SK-N-SH (cell line): ENCODE measurements around the gene LHFPL6. TPM values are rescaled to one million over a fixed set of nuclear protein-coding genes. Genes with fewer than 3 reads are reported as not detected.

Experiments used
- CTCF ChIA-PET: fragments of 300-600, 350-600 bp; formaldehyde crosslinking; extraction: SDS; loops from one replicate; lab custom pipeline; 2021; lab: Yijun Ruan, JAX
- POLR2A ChIA-PET: fragments of 350-600 bp; sonication (Branson Sonifier 250); formaldehyde crosslinking; extraction: SDS; loops from one replicate; lab custom pipeline; 2020; ENCODE audit warnings: antibody characterized with exemption, inconsistent platforms; lab: Yijun Ruan, JAX
- DNase-seq: peaks from one replicate; pipeline ENCODE4 v3.0.0; 2012
- H2AFZ ChIP-seq: fragments of 200-600 bp; sonication (generic); 2 replicates; pipeline ENCODE4 v1.8.1; 2016; ENCODE audit warnings: antibody characterized with exemption, mild to moderate bottlenecking, low read depth
- H3F3A ChIP-seq: fragments of 200-600 bp; sonication (generic); replicated peaks from 2 replicates; pipeline ENCODE3; 2016; ENCODE audit warnings: antibody characterized with exemption, mild to moderate bottlenecking; ENCODE audit not compliant: insufficient read depth
- H3K27ac ChIP-seq, 2 experiments: fragments of 200-500 bp in 1 of 2; fragments of 200-600 bp in 1 of 2; sonication (Bioruptor generic) in 1 of 2; sonication (generic), shearing (Covaris generic) in 1 of 2; 2 replicates each; pipeline versions ENCODE4 v1.5.1 to v1.6.1; 2014 to 2016; ENCODE audit warnings: low read depth in 2 of 2, inconsistent platforms in 1 of 2, low read length in 1 of 2, mild to moderate bottlenecking in 1 of 2, mixed read lengths in 1 of 2
- H3K27me3 ChIP-seq: fragments of 200-600 bp; sonication (generic), shearing (Covaris generic); 2 replicates; pipeline ENCODE4 v1.6.1; 2016; ENCODE audit warnings: mixed run types; ENCODE audit not compliant: insufficient read depth
- H3K36me3 ChIP-seq, 2 experiments: fragments of 200-500 bp in 1 of 2; fragments of 200-600 bp in 1 of 2; sonication (Bioruptor generic) in 1 of 2; sonication (generic) in 1 of 2; replicated peaks in 1 of 2; 2 replicates each; pipeline versions ENCODE3 to v1.5.1; 2014 to 2016; ENCODE audit warnings: low read length in 1 of 2, mild to moderate bottlenecking in 1 of 2; ENCODE audit not compliant: insufficient read depth in 2 of 2, control insufficient read depth in 1 of 2
- H3K4me1 ChIP-seq, 2 experiments: fragments of 200-500 bp in 1 of 2; fragments of 200-600 bp in 1 of 2; sonication (Bioruptor generic) in 1 of 2; sonication (generic), shearing (Covaris generic) in 1 of 2; 2 replicates each; pipeline versions ENCODE4 v1.5.1 to v1.6.1; 2014 to 2016; ENCODE audit warnings: low read depth in 1 of 2, low read length in 1 of 2, mixed run types in 1 of 2; ENCODE audit not compliant: insufficient read depth in 2 of 2, control insufficient read depth in 1 of 2
- H3K4me2 ChIP-seq: fragments of 200-600 bp; sonication (generic), shearing (Covaris generic); 2 replicates; pipeline ENCODE4 v1.6.1; 2017; ENCODE audit warnings: mixed run types
- H3K4me3 ChIP-seq, 2 experiments: fragments of 200-500 bp in 1 of 2; fragments of 200-600 bp in 1 of 2; sonication (Bioruptor generic) in 1 of 2; sonication (generic), shearing (Covaris generic) in 1 of 2; 2 replicates each; pipeline versions ENCODE4 v1.5.1 to v1.8.1; 2014 to 2016; ENCODE audit warnings: low read depth in 2 of 2, inconsistent platforms in 1 of 2, low read length in 1 of 2, mild to moderate bottlenecking in 1 of 2, mixed read lengths in 1 of 2, moderate library complexity in 1 of 2
- H3K79me2 ChIP-seq: fragments of 200-600 bp; sonication (generic); 2 replicates; pipeline ENCODE4 v1.8.1; 2017; ENCODE audit warnings: mild to moderate bottlenecking; ENCODE audit not compliant: insufficient read depth
- H3K9ac ChIP-seq: fragments of 200-600 bp; sonication (generic); 2 replicates; pipeline ENCODE4 v1.6.1; 2017; ENCODE audit warnings: mixed run types
- H3K9me2 ChIP-seq: fragments of 200-600 bp; sonication (generic); 2 replicates; pipeline ENCODE4 v1.6.1; 2017; ENCODE audit warnings: mixed run types
- H3K9me3 ChIP-seq: fragments of 200-600 bp; sonication (generic); 2 replicates; pipeline ENCODE4 v1.6.1; 2017; ENCODE audit warnings: mixed run types, mild to moderate bottlenecking, moderate library complexity
- H4K20me1 ChIP-seq: fragments of 200-600 bp; sonication (generic); 2 replicates; pipeline ENCODE4 v1.6.1; 2017; ENCODE audit warnings: mild to moderate bottlenecking, mixed run types; ENCODE audit not compliant: insufficient read depth
- CTCF ChIP-seq: fragments of 200-600 bp; sonication (generic); IDR thresholded peaks from 2 replicates; pipeline ENCODE4 v1.6.1; 2017; ENCODE audit warnings: antibody characterized with exemption, mild to moderate bottlenecking, moderate library complexity
- EP300 ChIP-seq, 2 experiments: IDR thresholded peaks; 2 replicates each; pipeline versions ENCODE4 v1.4.0 to v1.6.1; 2012; ENCODE audit warnings: borderline replicate concordance in 1 of 2, low read depth in 1 of 2, low read length in 1 of 2
- EZH2phosphoT487 ChIP-seq: fragments of 200-600 bp; sonication (generic); IDR thresholded peaks from 2 replicates; pipeline ENCODE4 v1.6.1; 2017; ENCODE audit warnings: low read depth, mixed run types, mild to moderate bottlenecking, antibody characterized with exemption, moderate library complexity, borderline replicate concordance
- FOSL2 ChIP-seq: IDR thresholded peaks from 2 replicates; pipeline ENCODE4 v1.4.0; 2012; ENCODE audit warnings: low read depth, mild to moderate bottlenecking, moderate library complexity, borderline replicate concordance
- FOXJ3 ChIP-seq: sonication (generic); formaldehyde crosslinking; IDR thresholded peaks from 2 replicates; pipeline ENCODE4 v1.5.1; 2020; ENCODE audit warnings: mild to moderate bottlenecking, missing genetic modification reagents
- FOXM1 ChIP-seq: IDR thresholded peaks from 2 replicates; pipeline ENCODE4 v1.4.0; 2012; ENCODE audit warnings: low read depth, mild to moderate bottlenecking
- IRF3 ChIP-seq: fragments of 150-350 bp; IDR thresholded peaks from 2 replicates; pipeline ENCODE4 v1.6.1; 2016; ENCODE audit warnings: mild to moderate bottlenecking, low read depth, low read length
- JUND ChIP-seq: IDR thresholded peaks from 2 replicates; pipeline ENCODE4 v1.4.0; 2012
- NFIC ChIP-seq: IDR thresholded peaks from 2 replicates; pipeline ENCODE4 v1.4.0; 2012; ENCODE audit warnings: borderline replicate concordance
- RCOR1 ChIP-seq: fragments of 150-350 bp; IDR thresholded peaks from 2 replicates; pipeline ENCODE4 v1.6.1; 2017; ENCODE audit warnings: antibody characterized with exemption, low read length
- RXRA ChIP-seq: IDR thresholded peaks from 2 replicates; pipeline ENCODE4 v1.4.0; 2012; ENCODE audit warnings: low read depth, mild to moderate bottlenecking, borderline replicate concordance
- SMC3 ChIP-seq: IDR thresholded peaks from 2 replicates; pipeline ENCODE4 v1.6.1; 2012; ENCODE audit warnings: low read depth, low read length, improper control_type of control experiment
- TEAD4 ChIP-seq: IDR thresholded peaks from 2 replicates; pipeline ENCODE4 v1.4.0; 2012; ENCODE audit warnings: mild to moderate bottlenecking, borderline replicate concordance; ENCODE audit not compliant: insufficient read depth
- USF2 ChIP-seq: fragments of 150-350 bp; IDR thresholded peaks from 2 replicates; pipeline ENCODE4 v1.6.1; 2017; ENCODE audit warnings: antibody characterized with exemption, low read length, low read depth, borderline replicate concordance
- ZBTB33 ChIP-seq: IDR thresholded peaks from 2 replicates; pipeline ENCODE4 v1.4.0; 2012; ENCODE audit warnings: low read depth, borderline replicate concordance
- WGBS: methylation state at CpG from one replicate; pipeline ENCODE4 v1.1.6; 2017; ENCODE audit warnings: low lambda C conversion rate; 5-methylcytosine and 5-hydroxymethylcytosine counted together
- polyA plus RNA-seq, 3 experiments: library from polyadenylated mRNA; depleted of rRNA; stranded (reverse); fragments of >200 nt; gene quantifications; 2 replicates each; pipeline ENCODE4 v1.2.3, GENCODE V29; 2012

The LHFPL6 gene
- polyA plus RNA-seq, 1 of the 3 experiments (the other 2 are of a cell fraction) = 22.2 TPM

- H3K36me3 ChIP-seq = no peaks in the 10 kb centered on the region
- no peak for TF ChIP-seq ZBTB33
- TF ChIP-seq JUND = no peak
- TF ChIP-seq SMC3 = no peak
- no peak for TF ChIP-seq EP300 (IDR thresholded peaks at IDR 0.05; ENCODE audit: borderline replicate concordance in 1 of 2, low read depth in 1 of 2, low read length in 1 of 2)
- TF ChIP-seq EZH2phosphoT487 = no peak
- no peak for TF ChIP-seq IRF3
- TF ChIP-seq RXRA = no peak
- TF ChIP-seq FOXJ3 (CRISPR knock-in tag) = no peak
- no peak for TF ChIP-seq FOXM1
- no peak for TF ChIP-seq FOSL2
- TF ChIP-seq RCOR1 = no peak
- no peak for TF ChIP-seq CTCF
- no peak for TF ChIP-seq NFIC
- no peak for TF ChIP-seq TEAD4
- no peak for TF ChIP-seq USF2
- TF ChIP-seq, all 33 proteins: peak for 0
- no peaks in the 10 kb centered on the region for H3K79me2 ChIP-seq
- ChIA-PET POLR2A (no interaction called here), CTCF (interaction anchor here (1.2 to 1.6 kb wide), 2 partner anchors 44 to 159 kb away, joined by 3 to 6 read pairs; no protein-coding TSS in a partner anchor)
- H3K4me2 ChIP-seq = no peak overlapping the region
- H3K9ac ChIP-seq = no peak overlapping the region
- 87% methylated on average over 3 of the region's 3 CpGs for WGBS
- no peaks in the 10 kb centered on the region for H4K20me1 ChIP-seq
- H3K27me3 ChIP-seq = no peaks in the 10 kb centered on the region
- no peak overlapping the region; a peak in 1 of 4 replicates for H3K27ac ChIP-seq
- no peaks in the 10 kb centered on the region for H3K9me3 ChIP-seq
- H3K4me3 ChIP-seq = no peak overlapping the region
- H2AFZ ChIP-seq = no peak overlapping the region
- no peaks in the 10 kb centered on the region for H3F3A ChIP-seq
- DNase-seq = no peak
- no peaks in the 10 kb centered on the region for H3K9me2 ChIP-seq
- H3K4me1 ChIP-seq = peaks cover 5 to 26% of the 10 kb centered on the region in 2 experiments; a peak in 3 of 4 replicates
These were observed 150.6 kb downstream of the LHFPL6 start for GRCh38 chr13:39452417-39452816.
